ENCODE results near the gene NT5DC2. TPM values are rescaled to one million over a fixed set of nuclear protein-coding genes. Genes with fewer than 3 reads are reported as not detected.
A peak's percentile ranks its signal among the peaks of the same experiment; 100 is the strongest.

Gene NT5DC2
- total and polyA plus RNA-seq, 10 of the 15 experiments (the other 5 are each of a cell fraction or from before 2014, with no cell fraction given): 21.6 to 135 (median 66.8) TPM

DNA sequence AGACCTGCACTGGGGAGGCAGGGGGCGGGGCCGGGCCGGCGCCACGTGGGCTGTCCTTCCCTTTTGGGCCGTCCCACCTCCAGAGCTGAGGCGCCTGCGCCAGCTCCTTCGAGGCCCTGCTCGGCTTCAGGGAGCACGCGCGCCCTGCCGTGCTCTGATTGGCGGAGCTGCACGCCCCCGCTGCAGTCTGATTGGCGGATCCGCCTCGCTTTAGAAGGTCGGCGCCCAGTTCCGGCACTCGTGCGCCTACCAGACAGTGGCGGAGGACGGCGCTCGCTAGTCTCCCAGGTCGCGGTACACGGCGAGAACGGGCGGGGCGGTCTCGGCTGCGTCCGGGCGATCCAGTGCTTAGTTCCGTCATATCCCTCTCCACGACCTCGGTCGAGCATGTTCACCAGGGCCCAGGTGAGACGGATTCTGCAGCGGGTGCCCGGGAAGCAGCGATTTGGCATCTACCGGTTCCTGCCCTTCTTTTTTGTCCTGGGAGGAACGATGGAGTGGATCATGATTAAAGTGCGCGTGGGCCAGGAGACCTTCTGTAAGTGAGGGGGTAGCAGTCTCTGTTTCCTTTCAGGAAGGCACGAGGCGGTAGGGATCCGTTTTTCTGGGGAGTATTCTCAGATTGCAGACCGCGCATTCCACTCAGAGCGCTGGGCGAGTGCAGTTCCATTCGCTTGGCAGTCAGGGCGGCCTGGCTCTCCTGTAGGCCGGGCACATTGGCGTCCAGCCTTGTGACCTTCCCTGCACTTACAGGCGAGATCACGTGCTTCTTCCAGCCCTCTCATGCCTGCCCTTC, 2.9 kb upstream of the NT5DC2 start, which contains the start of gene UQCC5 (continued):
- TF ChIP-seq, protein P1, sequence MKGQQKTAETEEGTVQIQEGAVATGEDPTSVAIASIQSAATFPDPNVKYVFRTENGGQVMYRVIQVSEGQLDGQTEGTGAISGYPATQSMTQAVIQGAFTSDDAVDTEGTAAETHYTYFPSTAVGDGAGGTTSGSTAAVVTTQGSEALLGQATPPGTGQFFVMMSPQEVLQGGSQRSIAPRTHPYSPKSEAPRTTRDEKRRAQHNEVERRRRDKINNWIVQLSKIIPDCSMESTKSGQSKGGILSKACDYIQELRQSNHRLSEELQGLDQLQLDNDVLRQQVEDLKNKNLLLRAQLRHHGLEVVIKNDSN (IDR thresholded peaks at IDR 0.05; ENCODE audit: borderline replicate concordance, extremely low read length, insufficient read depth, low read depth, low read length): peak; percentile 89
- TF ChIP-seq IKZF2 (IDR thresholded peaks at IDR 0.05) (0 out of 4 replicates have a peak, but pooled peaks of 1 of the 2 experiments have one; percentile 49), PAX8 (IDR thresholded peaks at IDR 0.05) (no peak), RELA (IDR thresholded peaks at IDR 0.05; ENCODE audit: borderline replicate concordance, partially characterized antibody) (peak; percentile 43), TBL1XR1 (IDR thresholded peaks at IDR 0.05; ENCODE audit: low read depth, low read length) (peak; percentile 53; the same call in 1 of the 2 replicates), HDGF (IDR thresholded peaks at IDR 0.05) (peak; percentile 96; the same call in 1 of the 2 replicates)

DNA sequence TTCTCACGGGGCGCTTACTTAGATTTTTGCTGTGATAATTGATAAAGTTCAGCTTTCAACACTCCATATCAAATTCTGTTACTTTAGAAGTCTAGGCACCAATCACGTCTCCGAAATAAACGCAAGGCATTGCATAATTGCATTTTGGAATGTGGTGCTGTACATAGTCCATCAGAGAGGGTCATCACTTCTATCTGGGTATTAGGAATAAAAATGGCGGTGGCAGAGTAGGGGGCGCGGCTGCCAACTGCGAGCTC, 2.4 kb upstream of the NT5DC2 start:
- SMC1A ChIA-PET (ENCODE audit: uncharacterized antibody, unreplicated experiment): interaction anchor here (0.5 kb wide), 1 partner anchor 20 kb away, joined by 3 read pairs; no protein-coding TSS in a partner anchor
- Histone ChIP-seq H3K27ac (ENCODE audit: control insufficient read depth, insufficient read depth) (no peak overlapping the region), H3K79me2 (ENCODE audit: control insufficient read depth, insufficient read depth, low read length) (peaks cover 61% of the 10 kb centered on the region), H3K4me2 (ENCODE audit: control insufficient read depth, insufficient read depth) (peak overlapping the region; percentile 82), H3K27me3 (replicated peaks in 1 of 2; ENCODE audit: control insufficient read depth in 2 of 2, insufficient read depth in 2 of 2, low read length in 1 of 2) (no peaks in the 10 kb centered on the region), H3K4me3 (no peak overlapping the region), H3K9me3 (replicated peaks; ENCODE audit: control insufficient read depth, insufficient read depth, low read length) (no peaks in the 10 kb centered on the region), H2AFZ (ENCODE audit: control insufficient read depth, low read depth, low read length) (peak overlapping the region; percentile 84), H3K4me1 (ENCODE audit: control insufficient read depth, insufficient read depth, low read length) (peaks cover 15% of the 10 kb centered on the region), H4K20me1 (ENCODE audit: control insufficient read depth, insufficient read depth) (no peaks in the 10 kb centered on the region), H3K9ac (ENCODE audit: control insufficient read depth, insufficient read depth, low read length) (no peak overlapping the region), H3K36me3 (ENCODE audit: control insufficient read depth in 2 of 2, insufficient read depth in 2 of 2, low read length in 1 of 2) (peaks cover 0 to 12% of the 10 kb centered on the region in 2 experiments; a peak in 2 of 4 replicates)
- WGBS (ENCODE audit: insufficient coverage, insufficient replicate concordance, low lambda C conversion rate, missing lambda C conversion rate): 1% methylated on average over 9 of the region's 9 CpGs
- RAD21 ChIA-PET (ENCODE audit: unreplicated experiment): interaction anchor here (0.6 to 1.2 kb wide), 9 partner anchors 9 to 285 kb away, joined by 3 to 10 read pairs (median 3); partner anchors contain the start of genes GNL3 and PBRM1
- in situ Hi-C loops (cut with MboI) (no loop called here), intact Hi-C loops (cut with micrococcal nuclease; ENCODE audit: unreplicated experiment) (loop anchor here (5.0 kb wide), 2 partner anchors 79 to 626 kb away; partner anchors contain the start of genes NISCH and PRKCD)
- no peak for DNase-seq (ENCODE audit: low read depth, low spot score)
- ATAC-seq: no peak
- CTCF ChIA-PET: interaction anchor here (1.7 kb wide), 1 partner anchor 78 kb away, joined by 4 read pairs; no protein-coding TSS in a partner anchor
- FAIRE-seq: no peak
- POLR2A ChIA-PET: interaction anchor here (0.6 to 1.7 kb wide), 10 partner anchors 9 to 1062 kb away, joined by 3 to 7 read pairs (median 3); partner anchors contain the start of genes GNL3, PBRM1 and SFMBT1
- TF ChIP-seq CHD1 (IDR thresholded peaks at IDR 0.05; ENCODE audit: low read depth, low read length) (no peak), YY1 (IDR thresholded peaks at IDR 0.05; ENCODE audit: low read depth, low read length) (peak; percentile 86)
- no TSS peak for BruUV-seq (replicated peaks)
